Measurements from ENCODE around the gene ALOX12B.
"Not testable (repeated sequence)": the region's sequence is repeated elsewhere in the genome, so short reads cannot be mapped to it uniquely, and the experiment has no call there.

ALOX12B gene

GRCh38 chr17:8046306-8046928 is 41.1 kb downstream of the ALOX12B start:
- DNase-seq, result no peak

- DNase-seq, result no peak
Measured at GRCh38 chr17:8044819-8045810, 42.4 kb downstream of the ALOX12B start.

- DNase-seq, result no peak
Measured at GRCh38 chr17:8041979-8042378, 45.5 kb downstream of the ALOX12B start.

GRCh38 chr17:8041249-8041928 is 46.1 kb downstream of the ALOX12B start:
- peak in 4 of 51 donors; percentile 9 to 34 (median 14) for DNase-seq

- no peak for DNase-seq
Measured at GRCh38 chr17:8039611-8040168, 47.8 kb downstream of the ALOX12B start.

GRCh38 chr17:8038954-8039610 is 48.4 kb downstream of the ALOX12B start, which contains the start of gene ALOX15B:
Gene ALOX15B (plus strand): TSS chr17:8039059. CDS start chr17:8039156, 97 bp downstream.
- DNase-seq, result no peak

- DNase-seq, result no peak
Measured at GRCh38 chr17:8032442-8032841, 55.1 kb downstream of the ALOX12B start.

- no peak for DNase-seq
Measured at GRCh38 chr17:8031950-8032349, 55.6 kb downstream of the ALOX12B start.

GRCh38 chr17:8031261-8031661 is 56.3 kb downstream of the ALOX12B start:
- DNase-seq, result no peak

GRCh38 chr17:8029121-8029520 is 58.4 kb downstream of the ALOX12B start:
- no peak for DNase-seq

GRCh38 chr17:8025176-8025911 is 62.2 kb downstream of the ALOX12B start:
- DNase-seq, result no peak

- not testable (repeated sequence) for DNase-seq
Measured at GRCh38 chr17:8024161-8024560, 63.4 kb downstream of the ALOX12B start.
